Karpas-422 (cell line): ENCODE data around the gene ELMO2. TPM values are rescaled to one million over a fixed set of nuclear protein-coding genes. Genes with fewer than 3 reads are reported as not detected.
A peak's percentile ranks its signal among the peaks of the same experiment; 100 is the strongest.
"Not testable (repeated sequence)": the region's sequence is repeated elsewhere in the genome, so short reads cannot be mapped to it uniquely, and the experiment has no call there.

ENCODE experiments used
- DNase-seq: peaks from one replicate; pipeline ENCODE4 v3.0.0-alpha.2; 2015
- H2AFZ ChIP-seq: fragments of 200-600 bp; sonication (generic); 2 replicates; pipeline ENCODE4 v1.6.1; 2014; ENCODE audit warnings: antibody characterized with exemption, low read length, mixed read lengths
- H3K27ac ChIP-seq: fragments of 200-600 bp; sonication (generic); 2 replicates; pipeline ENCODE4 v1.5.1; 2014; ENCODE audit warnings: mild to moderate bottlenecking, low read length, moderate library complexity
- H3K27me3 ChIP-seq: fragments of 200-600 bp; sonication (generic); 2 replicates; pipeline ENCODE4 v1.6.1; 2014; ENCODE audit warnings: low read length, mixed read lengths
- H3K36me3 ChIP-seq: fragments of 200-600 bp; sonication (generic); 2 replicates; pipeline ENCODE4 v1.6.1; 2014; ENCODE audit warnings: low read length, mixed read lengths; ENCODE audit not compliant: insufficient read depth
- H3K4me1 ChIP-seq: fragments of 200-600 bp; sonication (generic); 2 replicates; pipeline ENCODE4 v1.6.1; 2014; ENCODE audit warnings: mild to moderate bottlenecking, low read length, mixed read lengths
- H3K4me2 ChIP-seq: fragments of 200-600 bp; sonication (generic); 2 replicates; pipeline ENCODE4 v1.6.1; 2014; ENCODE audit warnings: low read length, low read depth, mild to moderate bottlenecking; ENCODE audit not compliant: poor library complexity, severe bottlenecking
- H3K4me3 ChIP-seq: fragments of 200-600 bp; sonication (generic); 2 replicates; pipeline ENCODE4 v1.5.1; 2014; ENCODE audit warnings: mild to moderate bottlenecking, antibody characterized with exemption, low read length, mixed read lengths
- H3K79me2 ChIP-seq: fragments of 200-600 bp; sonication (generic); 2 replicates; pipeline ENCODE4 v1.6.1; 2014; ENCODE audit warnings: mild to moderate bottlenecking, low read length, mixed read lengths
- H3K9ac ChIP-seq: fragments of 200-600 bp; sonication (generic); 2 replicates; pipeline ENCODE4 v1.6.0; 2014; ENCODE audit warnings: low read length
- H3K9me2 ChIP-seq: fragments of 200-600 bp; sonication (generic), shearing (Covaris generic); replicated peaks from 2 replicates; pipeline ENCODE4 v1.6.0; 2014; ENCODE audit warnings: mild to moderate bottlenecking, low read length, moderate library complexity; ENCODE audit not compliant: insufficient read depth
- H3K9me3 ChIP-seq: fragments of 300-700, 200-600 bp; sonication (generic); 2 replicates; pipeline ENCODE4 v1.6.1; 2014; ENCODE audit warnings: low read length, mixed read lengths
- H4K20me1 ChIP-seq: fragments of 200-600 bp; sonication (generic); 2 replicates; pipeline ENCODE4 v1.6.1; 2014; ENCODE audit warnings: mild to moderate bottlenecking, antibody characterized with exemption, low read length, low read depth; ENCODE audit not compliant: insufficient read depth
- total RNA-seq: library from RNA; depleted of rRNA; stranded (reverse); fragments of >200 nt; shearing (Covaris generic); gene quantifications from 2 replicates; pipeline ENCODE4 v1.2.3, GENCODE V29; 2014; ENCODE audit warnings: low replicate concordance

The ELMO2 gene
- total RNA-seq, 1 experiment from 2014 or later = 91.4 TPM

DNA sequence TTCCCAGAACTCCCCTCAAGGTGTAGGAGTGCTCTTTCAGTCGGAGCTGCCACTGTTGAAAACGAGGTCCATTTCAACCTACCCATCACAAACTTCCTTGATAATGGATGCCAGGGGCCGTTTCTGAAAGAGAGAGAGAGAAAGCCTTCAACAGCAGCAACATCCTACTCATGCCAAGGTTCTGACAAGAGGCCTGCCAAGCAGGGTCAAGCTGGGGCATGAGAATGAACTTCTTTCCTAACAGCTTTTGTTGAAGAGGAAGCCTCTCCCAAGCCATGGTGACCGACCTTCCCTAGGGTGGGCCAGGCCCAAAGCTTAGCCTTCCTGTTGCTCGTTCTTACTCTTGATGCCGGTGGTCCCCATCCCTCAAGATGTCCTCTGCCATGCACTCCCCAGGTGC lies 12.4 kb downstream of the ELMO2 start:
- H4K20me1 ChIP-seq = peaks cover 8% of the 10 kb centered on the region; the same call in 1 of the 2 replicates
- peaks cover 45% of the 10 kb centered on the region for H3K79me2 ChIP-seq
- no peaks in the 10 kb centered on the region for H3K27me3 ChIP-seq
- H3K4me2 ChIP-seq = no peak overlapping the region
- no peaks in the 10 kb centered on the region for H3K9me3 ChIP-seq
- H2AFZ ChIP-seq = no peak overlapping the region
- H3K9me2 ChIP-seq = no peaks in the 10 kb centered on the region
- H3K27ac ChIP-seq = peak overlapping the region; percentile 100; the same call in 1 of the 2 replicates
- H3K4me1 ChIP-seq = peaks cover 64% of the 10 kb centered on the region
- H3K36me3 ChIP-seq = peaks cover 72% of the 10 kb centered on the region
- H3K4me3 ChIP-seq = no peak overlapping the region
- no peak for DNase-seq
- no peak overlapping the region for H3K9ac ChIP-seq

DNA sequence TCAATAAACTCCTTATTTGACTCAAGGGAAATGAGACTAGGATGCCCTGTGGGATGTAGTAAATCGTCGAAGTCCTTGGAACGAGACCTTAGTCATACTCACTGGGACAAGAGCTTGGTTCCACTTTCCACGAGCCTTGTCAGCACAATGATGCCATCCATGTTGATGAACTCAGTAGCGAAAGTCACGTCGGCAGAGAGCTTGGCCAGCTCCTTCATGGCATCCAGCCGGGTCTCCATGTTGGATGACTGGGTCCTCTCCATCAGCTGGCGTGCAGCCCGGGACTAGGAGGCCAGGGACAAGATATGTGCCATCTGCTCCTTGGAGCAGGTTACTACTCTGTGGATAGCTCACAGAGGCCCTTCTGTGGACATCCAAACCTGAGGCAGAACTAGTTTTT lies 17.5 kb downstream of the ELMO2 start:
- Histone ChIP-seq H3K79me2 (peaks cover 15% of the 10 kb centered on the region), H3K9me2 (no peaks in the 10 kb centered on the region), H3K27ac (peak overlapping the region; percentile 100), H3K9me3 (no peaks in the 10 kb centered on the region), H3K4me3 (peak overlapping the region; percentile 30; the same call in 1 of the 2 replicates), H3K4me1 (peaks cover 68% of the 10 kb centered on the region), H3K27me3 (no peaks in the 10 kb centered on the region), H3K9ac (peak overlapping the region; percentile 51), H4K20me1 (no peaks in the 10 kb centered on the region), H2AFZ (no peak overlapping the region), H3K4me2 (peak overlapping the region; percentile 74), H3K36me3 (peaks cover 68% of the 10 kb centered on the region)
- no peak for DNase-seq

DNA sequence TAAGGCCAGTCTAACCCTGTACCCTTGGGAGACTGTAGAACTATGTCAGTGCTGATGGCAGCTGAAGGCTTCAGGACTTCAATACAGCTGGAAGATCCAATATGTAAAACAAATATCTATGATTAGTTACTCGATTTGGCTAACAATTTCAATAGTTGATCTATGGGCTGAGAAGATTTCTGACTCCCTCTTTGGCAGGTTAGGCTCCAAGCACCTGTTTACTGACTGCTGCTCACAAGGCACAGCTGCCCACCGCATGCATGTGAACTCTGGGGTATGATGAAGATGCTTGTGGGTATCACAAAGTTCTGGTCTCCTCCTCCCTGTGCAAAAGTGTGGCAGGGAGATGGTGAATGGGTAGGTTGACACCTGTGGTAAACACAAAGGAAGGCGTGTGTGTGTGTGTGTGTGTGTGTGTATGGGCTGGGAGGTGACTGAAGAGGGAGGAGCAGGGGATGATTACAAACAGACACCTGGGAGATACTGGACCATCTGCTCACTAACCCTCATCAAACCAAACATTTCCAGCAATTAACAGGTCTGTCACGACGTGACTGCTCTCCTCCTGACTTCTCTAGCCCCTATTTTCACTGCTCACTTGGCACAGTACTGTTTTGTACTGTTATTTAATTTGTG lies 18.1 kb downstream of the ELMO2 start:
- Histone ChIP-seq H3K4me2 (peak overlapping the region; percentile 74), H3K4me3 (peak overlapping the region; percentile 59), H3K36me3 (peaks cover 68% of the 10 kb centered on the region), H4K20me1 (no peaks in the 10 kb centered on the region), H2AFZ (no peak overlapping the region), H3K27ac (peak overlapping the region; percentile 100), H3K9me2 (no peaks in the 10 kb centered on the region), H3K27me3 (no peaks in the 10 kb centered on the region), H3K9ac (peak overlapping the region; percentile 70), H3K4me1 (peaks cover 74% of the 10 kb centered on the region), H3K9me3 (no peaks in the 10 kb centered on the region), H3K79me2 (peaks cover 17% of the 10 kb centered on the region)
- DNase-seq = peak; percentile 91

DNA sequence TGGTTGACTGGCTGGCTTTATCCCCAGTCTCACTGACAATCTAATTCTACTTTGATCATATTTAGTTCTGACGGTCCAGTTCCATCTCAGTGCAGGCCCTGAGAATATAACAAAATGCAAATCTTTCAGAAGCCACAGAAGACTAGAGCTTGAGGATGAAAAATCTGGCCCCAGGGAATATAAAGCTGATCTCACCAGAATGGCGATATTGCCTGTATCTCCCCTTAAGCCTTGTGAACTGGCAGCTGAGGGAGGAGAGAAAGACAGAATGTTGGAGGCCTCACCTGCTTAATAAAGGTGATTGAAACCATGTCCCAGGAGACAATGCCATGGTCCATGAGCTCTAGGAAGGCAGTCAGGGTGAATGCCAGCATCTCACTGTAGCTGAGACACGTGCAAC lies 19.4 kb downstream of the ELMO2 start:
- Histone ChIP-seq H3K4me2 (peak overlapping the region; percentile 74), H3K36me3 (peaks cover 68% of the 10 kb centered on the region), H3K27ac (peak overlapping the region; percentile 100), H3K79me2 (peaks cover 17% of the 10 kb centered on the region), H3K4me1 (peaks cover 75% of the 10 kb centered on the region)
- peak; percentile 98 for DNase-seq
- not testable (repeated sequence) for H3K9me2 ChIP-seq, H4K20me1 ChIP-seq, H3K27me3 ChIP-seq, H3K4me3 ChIP-seq, H3K9ac ChIP-seq, H2AFZ ChIP-seq, H3K9me3 ChIP-seq

DNA sequence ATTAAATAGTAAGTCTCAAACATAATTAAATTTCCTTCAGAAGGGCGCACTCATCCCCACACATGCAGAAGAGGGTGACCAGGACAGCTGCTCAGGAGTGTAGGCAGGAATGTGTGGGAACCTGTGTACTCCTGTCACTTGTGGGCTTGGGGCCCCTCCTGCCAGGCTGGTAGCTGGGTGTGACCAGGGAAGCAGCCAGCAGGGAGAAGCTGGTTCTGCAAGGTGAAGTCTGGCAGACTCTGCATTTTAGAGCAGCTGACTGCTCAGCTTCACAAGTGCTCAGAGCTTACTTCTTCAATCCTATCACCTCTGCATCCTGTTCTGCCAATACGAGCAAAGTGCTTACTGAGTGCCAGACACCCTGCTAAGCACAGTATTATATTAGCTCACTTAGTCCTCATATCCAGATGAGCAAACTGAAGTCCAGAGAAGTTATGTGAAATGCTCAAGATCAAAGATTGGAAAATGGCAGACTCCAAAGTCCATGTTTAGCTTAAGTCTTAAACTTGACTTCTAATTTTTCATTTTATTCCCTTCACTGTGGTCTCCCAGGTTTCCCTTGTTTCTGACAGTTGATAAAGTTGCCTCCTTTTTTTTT lies 27.9 kb downstream of the ELMO2 start:
- Histone ChIP-seq H3K9me3 (no peaks in the 10 kb centered on the region), H3K9me2 (no peaks in the 10 kb centered on the region), H3K27ac (peak overlapping the region; percentile 59), H4K20me1 (no peaks in the 10 kb centered on the region), H3K4me1 (peaks cover 38% of the 10 kb centered on the region), H2AFZ (no peak overlapping the region), H3K4me3 (no peak overlapping the region), H3K4me2 (no peak overlapping the region), H3K27me3 (no peaks in the 10 kb centered on the region), H3K9ac (no peak overlapping the region), H3K36me3 (peaks cover 85% of the 10 kb centered on the region), H3K79me2 (peaks cover 7% of the 10 kb centered on the region; the same call in 1 of the 2 replicates)
- DNase-seq = no peak

DNA sequence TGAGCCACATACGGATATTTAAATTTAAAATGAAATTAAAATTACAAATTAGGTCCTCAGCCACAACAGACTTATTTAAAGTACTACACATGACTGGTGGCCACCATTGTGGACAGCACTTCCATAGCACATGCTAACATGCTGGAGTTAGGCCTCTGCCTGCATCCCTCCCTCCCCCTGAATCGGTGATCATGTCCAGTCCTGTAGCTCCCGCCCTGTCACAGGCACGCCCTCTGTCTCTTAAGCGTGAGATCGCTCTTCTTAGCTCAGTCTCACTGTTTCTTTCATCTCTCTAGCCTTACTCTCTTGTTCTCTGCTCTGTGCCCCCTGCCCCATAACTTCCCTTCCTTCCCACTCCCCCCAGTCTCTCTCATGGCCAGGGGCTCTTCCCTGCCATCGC lies 28.9 kb downstream of the ELMO2 start:
- peaks cover 83% of the 10 kb centered on the region for H3K36me3 ChIP-seq
- no peak overlapping the region for H3K9ac ChIP-seq
- H3K9me2 ChIP-seq = no peaks in the 10 kb centered on the region
- H3K4me1 ChIP-seq = peaks cover 32% of the 10 kb centered on the region
- 0 out of 2 replicates have a peak, but pooled peaks cover 6% of the 10 kb centered on the region for H3K79me2 ChIP-seq
- no peak overlapping the region for H3K4me3 ChIP-seq
- H2AFZ ChIP-seq = no peak overlapping the region
- H3K27ac ChIP-seq = peak overlapping the region; percentile 59
- no peaks in the 10 kb centered on the region for H3K27me3 ChIP-seq
- no peak for DNase-seq
- no peaks in the 10 kb centered on the region for H3K9me3 ChIP-seq
- H4K20me1 ChIP-seq = no peaks in the 10 kb centered on the region
- H3K4me2 ChIP-seq = no peak overlapping the region

DNA sequence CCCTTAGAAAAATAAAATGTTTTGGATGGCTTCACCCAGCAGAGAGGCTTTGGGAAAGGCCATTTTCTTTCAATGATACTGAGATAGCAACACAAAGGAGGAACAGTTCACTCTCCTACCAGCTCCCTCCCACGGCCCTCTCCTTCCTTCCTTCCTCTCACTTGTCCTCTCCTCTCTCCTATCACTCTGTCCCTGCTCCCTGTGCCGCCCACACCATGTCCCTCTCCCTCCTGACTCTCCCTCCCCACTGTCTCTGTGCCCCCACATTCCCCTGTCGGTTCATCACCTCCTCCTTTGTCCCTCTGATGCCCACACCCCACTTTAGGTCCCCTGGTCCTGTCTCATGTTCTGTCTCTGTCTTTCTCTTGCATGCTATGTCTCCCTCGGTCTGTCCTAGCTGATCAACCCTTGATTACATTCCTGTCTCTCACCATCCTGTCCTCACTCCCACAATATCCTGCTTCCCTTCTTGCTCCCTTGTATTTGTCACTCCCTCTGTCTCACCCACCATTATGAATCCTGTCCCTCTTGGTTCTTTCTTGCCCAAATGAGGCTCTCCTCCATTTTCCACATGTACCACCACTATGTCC lies 30.1 kb downstream of the ELMO2 start:
- H3K9ac ChIP-seq = no peak overlapping the region
- H4K20me1 ChIP-seq = no peaks in the 10 kb centered on the region
- H3K36me3 ChIP-seq = peaks cover 83% of the 10 kb centered on the region
- no peak overlapping the region for H2AFZ ChIP-seq
- H3K4me3 ChIP-seq = no peak overlapping the region
- no peaks in the 10 kb centered on the region for H3K27me3 ChIP-seq
- H3K9me3 ChIP-seq = no peaks in the 10 kb centered on the region
- H3K9me2 ChIP-seq = no peaks in the 10 kb centered on the region
- H3K4me2 ChIP-seq = no peak overlapping the region
- peaks cover 36% of the 10 kb centered on the region for H3K4me1 ChIP-seq
- peak overlapping the region; percentile 59 for H3K27ac ChIP-seq
- peaks cover 6% of the 10 kb centered on the region; the same call in 1 of the 2 replicates for H3K79me2 ChIP-seq
- DNase-seq = no peak

DNA sequence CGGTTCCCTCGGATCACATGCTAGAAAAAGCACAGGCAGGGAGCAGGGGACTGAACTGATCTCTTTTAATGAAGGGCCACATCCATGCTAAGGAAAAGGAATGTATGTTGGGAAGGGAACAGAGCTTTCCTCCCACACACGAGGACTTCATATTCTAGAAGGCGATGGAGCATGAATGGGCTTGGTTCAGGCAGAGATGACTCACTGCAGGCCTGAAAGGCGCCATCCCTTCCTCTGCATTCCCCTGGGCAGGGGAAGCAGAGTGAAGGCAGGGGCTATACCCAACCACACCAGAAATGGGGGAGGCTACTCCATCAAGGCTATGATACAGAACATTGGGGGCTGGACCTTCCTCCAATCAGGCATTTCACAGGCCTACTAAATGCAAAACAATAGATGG lies 30.6 kb downstream of the ELMO2 start:
- peaks cover 41% of the 10 kb centered on the region for H3K4me1 ChIP-seq
- no peak overlapping the region; the same call in 1 of the 2 replicates for H3K27ac ChIP-seq
- no peak overlapping the region for H3K4me2 ChIP-seq
- no peaks in the 10 kb centered on the region for H3K9me3 ChIP-seq
- no peaks in the 10 kb centered on the region for H3K27me3 ChIP-seq
- peaks cover 6% of the 10 kb centered on the region; the same call in 1 of the 2 replicates for H3K79me2 ChIP-seq
- H3K9ac ChIP-seq = no peak overlapping the region
- H3K36me3 ChIP-seq = peaks cover 85% of the 10 kb centered on the region
- no peak for DNase-seq
- no peaks in the 10 kb centered on the region for H3K9me2 ChIP-seq
- no peaks in the 10 kb centered on the region for H4K20me1 ChIP-seq
- H2AFZ ChIP-seq = no peak overlapping the region
- H3K4me3 ChIP-seq = no peak overlapping the region
